Gastroesophageal sphincter (tissue), 3 donors: ENCODE measurements around the gene B4GALNT1.

Experiments
- CTCF ChIP-seq, 4 experiments: fragments of 200-600 bp in 2 of 4; fragments of 450-650 bp in 2 of 4; sonication (generic) in 1 of 4; IDR thresholded peaks; one replicate each; pipeline ENCODE4 v1.5.1; 2017 to 2019; ENCODE audit warnings: antibody characterized with exemption in 4 of 4, mild to moderate bottlenecking in 2 of 4, moderate library complexity in 2 of 4
- EP300 ChIP-seq: sonication (generic); formaldehyde crosslinking; IDR thresholded peaks from one replicate; pipeline ENCODE4 v1.6.1; 2017; ENCODE audit warnings: antibody characterized with exemption, mild to moderate bottlenecking
- POLR2A ChIP-seq, 2 donors: fragments of 450-650 bp; IDR thresholded peaks; one replicate each; pipeline ENCODE4 v1.6.1; 2017; ENCODE audit warnings: antibody characterized with exemption in 2 of 2, mild to moderate bottlenecking in 2 of 2, moderate library complexity in 1 of 2
- POLR2AphosphoS5 ChIP-seq: sonication (generic); formaldehyde crosslinking; IDR thresholded peaks from one replicate; pipeline ENCODE4 v1.6.1; 2017; ENCODE audit warnings: antibody characterized with exemption

- TF ChIP-seq EP300 (no peak), POLR2A (IDR thresholded peaks at IDR 0.05) (no peak), CTCF (IDR thresholded peaks at IDR 0.05) (no peak), POLR2AphosphoS5 (no peak)
Observed at GRCh38 chr12:57579011-57579410, 54.0 kb downstream of the B4GALNT1 start.
